Karpas-422 (cell line): ENCODE measurements around the gene ING4. TPM values are rescaled to one million over a fixed set of nuclear protein-coding genes. Genes with fewer than 3 reads are reported as not detected.

Source experiments
- DNase-seq: peaks from one replicate; pipeline ENCODE4 v3.0.0-alpha.2; 2015
- H2AFZ ChIP-seq: fragments of 200-600 bp; sonication (generic); 2 replicates; pipeline ENCODE4 v1.6.1; 2014; ENCODE audit warnings: antibody characterized with exemption, low read length, mixed read lengths
- H3K27ac ChIP-seq: fragments of 200-600 bp; sonication (generic); 2 replicates; pipeline ENCODE4 v1.5.1; 2014; ENCODE audit warnings: mild to moderate bottlenecking, low read length, moderate library complexity
- H3K27me3 ChIP-seq: fragments of 200-600 bp; sonication (generic); 2 replicates; pipeline ENCODE4 v1.6.1; 2014; ENCODE audit warnings: low read length, mixed read lengths
- H3K36me3 ChIP-seq: fragments of 200-600 bp; sonication (generic); 2 replicates; pipeline ENCODE4 v1.6.1; 2014; ENCODE audit warnings: low read length, mixed read lengths; ENCODE audit not compliant: insufficient read depth
- H3K4me1 ChIP-seq: fragments of 200-600 bp; sonication (generic); 2 replicates; pipeline ENCODE4 v1.6.1; 2014; ENCODE audit warnings: mild to moderate bottlenecking, low read length, mixed read lengths
- H3K4me2 ChIP-seq: fragments of 200-600 bp; sonication (generic); 2 replicates; pipeline ENCODE4 v1.6.1; 2014; ENCODE audit warnings: low read length, low read depth, mild to moderate bottlenecking; ENCODE audit not compliant: poor library complexity, severe bottlenecking
- H3K4me3 ChIP-seq: fragments of 200-600 bp; sonication (generic); 2 replicates; pipeline ENCODE4 v1.5.1; 2014; ENCODE audit warnings: mild to moderate bottlenecking, antibody characterized with exemption, low read length, mixed read lengths
- H3K79me2 ChIP-seq: fragments of 200-600 bp; sonication (generic); 2 replicates; pipeline ENCODE4 v1.6.1; 2014; ENCODE audit warnings: mild to moderate bottlenecking, low read length, mixed read lengths
- H3K9ac ChIP-seq: fragments of 200-600 bp; sonication (generic); 2 replicates; pipeline ENCODE4 v1.6.0; 2014; ENCODE audit warnings: low read length
- H3K9me2 ChIP-seq: fragments of 200-600 bp; sonication (generic), shearing (Covaris generic); replicated peaks from 2 replicates; pipeline ENCODE4 v1.6.0; 2014; ENCODE audit warnings: mild to moderate bottlenecking, low read length, moderate library complexity; ENCODE audit not compliant: insufficient read depth
- H3K9me3 ChIP-seq: fragments of 300-700, 200-600 bp; sonication (generic); 2 replicates; pipeline ENCODE4 v1.6.1; 2014; ENCODE audit warnings: low read length, mixed read lengths
- H4K20me1 ChIP-seq: fragments of 200-600 bp; sonication (generic); 2 replicates; pipeline ENCODE4 v1.6.1; 2014; ENCODE audit warnings: mild to moderate bottlenecking, antibody characterized with exemption, low read length, low read depth; ENCODE audit not compliant: insufficient read depth
- total RNA-seq: library from RNA; depleted of rRNA; stranded (reverse); fragments of >200 nt; shearing (Covaris generic); gene quantifications from 2 replicates; pipeline ENCODE4 v1.2.3, GENCODE V29; 2014; ENCODE audit warnings: low replicate concordance

The ING4 gene
- total RNA-seq, 1 experiment from 2014 or later = 40.1 TPM

DNA sequence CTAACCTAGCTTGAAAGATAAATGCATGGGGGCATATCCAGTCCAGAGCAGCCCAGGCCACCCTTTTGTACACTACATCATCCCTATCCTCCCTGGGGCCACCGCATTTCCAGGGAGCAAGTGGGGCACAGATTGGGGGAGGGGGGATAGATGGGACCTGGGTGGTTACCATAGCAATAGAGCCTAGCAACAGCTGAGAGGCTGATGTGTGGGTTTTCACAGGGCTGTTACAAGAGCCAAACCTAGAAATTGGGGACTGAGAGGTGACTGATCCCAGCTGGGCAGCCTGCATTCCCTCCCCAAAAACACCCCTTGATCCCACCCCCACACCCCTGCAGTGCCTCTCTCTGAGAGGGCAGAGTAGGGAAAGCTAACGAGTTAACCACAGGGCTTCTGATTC is 30.0 kb upstream of the ING4 start:
- DNase-seq = no peak
- Histone ChIP-seq H3K9me3 (no peaks in the 10 kb centered on the region), H3K27ac (no peak overlapping the region), H3K27me3 (no peaks in the 10 kb centered on the region), H4K20me1 (no peaks in the 10 kb centered on the region), H3K79me2 (peaks cover 25% of the 10 kb centered on the region), H3K4me3 (no peak overlapping the region), H3K4me1 (peaks cover 61% of the 10 kb centered on the region), H3K9ac (no peak overlapping the region), H3K9me2 (no peaks in the 10 kb centered on the region), H3K36me3 (no peaks in the 10 kb centered on the region), H3K4me2 (no peak overlapping the region), H2AFZ (no peak overlapping the region)

DNA sequence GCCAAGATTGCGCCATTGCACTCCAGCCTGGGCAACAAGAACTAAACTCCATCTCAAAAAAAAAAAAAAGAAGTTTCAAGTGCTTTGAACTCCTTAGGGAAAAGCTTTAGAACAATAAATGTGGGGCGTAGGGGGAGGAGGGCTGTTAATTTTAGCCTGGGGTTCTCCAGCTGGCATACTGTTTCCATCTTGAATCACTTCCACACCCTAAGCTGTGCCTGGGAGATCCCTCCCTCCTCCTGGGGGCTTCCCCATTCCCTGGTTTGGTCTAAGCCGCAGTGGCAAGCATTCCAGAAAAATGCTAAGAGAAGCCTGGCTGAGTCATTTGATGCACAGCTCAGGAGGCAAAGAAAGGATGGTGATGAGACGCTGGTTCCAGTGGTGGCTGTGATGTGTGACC is 28.6 kb upstream of the ING4 start:
- Histone ChIP-seq H3K4me2 (peak overlapping the region; percentile 93), H4K20me1 (no peaks in the 10 kb centered on the region), H3K9me2 (no peaks in the 10 kb centered on the region), H2AFZ (no peak overlapping the region), H3K36me3 (peaks cover 5% of the 10 kb centered on the region; the same call in 1 of the 2 replicates), H3K4me1 (peaks cover 59% of the 10 kb centered on the region), H3K27me3 (no peaks in the 10 kb centered on the region), H3K9me3 (no peaks in the 10 kb centered on the region), H3K79me2 (peaks cover 39% of the 10 kb centered on the region), H3K4me3 (no peak overlapping the region), H3K27ac (no peak overlapping the region), H3K9ac (no peak overlapping the region)
- DNase-seq = no peak

DNA sequence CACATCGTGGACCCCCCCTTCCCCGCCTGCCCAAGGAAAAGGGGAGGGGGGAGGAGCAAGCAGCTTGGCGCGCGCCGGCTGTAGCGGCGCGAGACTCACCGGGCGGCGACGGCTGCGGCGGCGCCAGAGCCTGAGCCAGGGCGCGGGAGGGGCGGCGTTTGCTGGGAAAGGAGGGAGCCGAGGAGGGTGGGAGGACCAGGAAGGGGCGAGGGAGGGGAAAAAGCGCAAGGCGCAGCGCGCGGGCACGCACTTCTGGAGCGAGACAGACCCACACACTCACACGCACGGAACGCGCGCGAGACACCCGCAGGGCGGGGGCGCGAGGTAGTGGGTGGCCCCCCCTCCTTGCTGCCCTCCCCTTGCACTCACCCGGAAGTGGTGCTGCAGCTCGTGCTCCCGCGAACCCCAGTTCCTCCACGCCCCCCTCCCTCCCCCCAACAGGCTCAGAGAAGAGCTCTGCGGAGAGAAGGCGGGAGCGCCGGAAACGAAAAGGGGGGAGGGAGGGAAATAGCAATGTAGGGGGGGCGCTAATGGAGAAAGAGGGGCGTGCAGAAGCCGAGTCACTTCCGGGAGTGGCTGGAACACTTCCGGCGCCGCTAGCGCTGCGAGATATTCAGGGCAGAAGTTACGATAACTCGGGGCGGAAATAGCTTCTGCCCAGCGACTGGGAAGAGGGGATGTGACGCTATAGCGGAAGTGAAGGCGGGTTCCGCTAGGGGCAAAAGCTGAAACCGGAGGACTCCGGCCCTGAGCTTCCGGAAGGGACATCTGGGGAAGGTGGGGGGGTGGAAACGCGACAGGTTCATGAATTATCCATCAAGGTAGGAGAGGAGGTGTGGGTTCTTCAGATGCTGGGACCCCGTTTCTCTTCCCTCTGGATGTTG is 26.3 kb upstream of the ING4 start, which contains the start of gene ZNF384:
TSS of gene ZNF384 (minus strand) at position 377 of the 884 bp plus-strand sequence. CDS start 9,855 bp downstream, outside the sequence.
- peak within 1 kb of the TSS; percentile 90 for H3K27ac ChIP-seq
- H3K4me2 ChIP-seq = peak within 1 kb of the TSS; percentile 100
- H4K20me1 ChIP-seq = no peaks in the 10 kb centered on the region
- H3K9me3 ChIP-seq = no peaks in the 10 kb centered on the region
- peak; percentile 99 for DNase-seq
- peak within 1 kb of the TSS; percentile 99 for H3K9ac ChIP-seq
- H3K79me2 ChIP-seq = peaks cover 62% of the 10 kb centered on the region
- no peaks in the 10 kb centered on the region for H3K27me3 ChIP-seq
- H2AFZ ChIP-seq = peak within 1 kb of the TSS; percentile 57; the same call in 1 of the 2 replicates
- H3K36me3 ChIP-seq = peaks cover 13% of the 10 kb centered on the region
- no peaks in the 10 kb centered on the region for H3K9me2 ChIP-seq
- H3K4me3 ChIP-seq = peak within 1 kb of the TSS; percentile 86
- H3K4me1 ChIP-seq = peaks cover 37% of the 10 kb centered on the region

DNA sequence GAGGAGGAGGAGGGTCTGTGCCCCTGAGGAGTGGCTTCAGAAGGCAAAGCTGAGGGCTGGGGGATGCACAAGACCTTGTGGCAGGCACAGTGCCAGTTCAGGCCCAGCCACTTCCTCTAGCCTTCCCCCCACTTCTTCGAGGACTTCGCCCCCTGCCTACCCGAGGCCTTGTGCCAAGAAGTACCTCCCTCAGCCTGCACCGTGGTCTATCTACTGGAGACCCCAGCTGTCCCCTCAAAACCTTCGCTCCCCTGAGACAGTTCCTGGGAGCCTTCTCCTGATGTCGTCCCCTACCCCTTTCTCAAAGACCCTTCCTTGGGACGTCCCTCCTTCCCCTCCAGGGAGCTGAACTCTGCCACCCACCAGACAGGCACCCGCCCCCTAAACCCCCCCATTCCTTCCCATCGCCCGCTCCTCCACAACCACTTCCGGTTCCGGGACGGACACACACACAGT is 25.7 kb upstream of the ING4 start:
- Histone ChIP-seq H3K27me3 (no peaks in the 10 kb centered on the region), H3K9me2 (no peaks in the 10 kb centered on the region), H3K9me3 (no peaks in the 10 kb centered on the region), H2AFZ (0 out of 2 replicates have a peak overlapping the region, but pooled peaks have one; percentile 53), H3K4me2 (peak overlapping the region; percentile 100), H3K9ac (peak overlapping the region; percentile 99), H3K27ac (peak overlapping the region; percentile 90), H3K4me1 (peaks cover 36% of the 10 kb centered on the region), H4K20me1 (no peaks in the 10 kb centered on the region), H3K36me3 (peaks cover 18% of the 10 kb centered on the region), H3K4me3 (peak overlapping the region; percentile 86), H3K79me2 (peaks cover 68% of the 10 kb centered on the region)
- DNase-seq = peak; percentile 73

DNA sequence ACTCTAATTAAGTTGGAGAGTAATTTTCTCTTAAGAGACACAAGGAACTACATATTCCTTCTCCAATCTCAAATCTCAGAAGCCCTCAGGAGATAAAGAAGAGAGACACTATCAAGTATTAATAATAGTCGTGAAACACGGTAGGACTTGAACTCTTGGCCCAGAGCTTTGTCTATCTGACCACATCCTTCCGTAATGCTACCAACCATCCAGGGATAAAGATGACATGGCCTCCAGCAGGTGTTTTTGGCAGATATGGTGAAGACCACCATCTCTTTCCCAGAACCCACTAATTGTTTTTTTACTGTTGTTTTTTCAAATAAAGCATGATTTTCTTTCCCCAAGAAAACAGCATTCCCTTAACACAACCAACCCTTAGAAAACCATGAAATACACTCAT is 22.9 kb upstream of the ING4 start:
- H4K20me1 ChIP-seq = no peaks in the 10 kb centered on the region
- H2AFZ ChIP-seq = no peak overlapping the region
- H3K4me1 ChIP-seq = peaks cover 26% of the 10 kb centered on the region
- DNase-seq = no peak
- H3K27ac ChIP-seq = no peak overlapping the region
- H3K9ac ChIP-seq = no peak overlapping the region
- H3K36me3 ChIP-seq = peaks cover 25% of the 10 kb centered on the region
- H3K4me2 ChIP-seq = no peak overlapping the region
- no peak overlapping the region for H3K4me3 ChIP-seq
- no peaks in the 10 kb centered on the region for H3K9me2 ChIP-seq
- H3K79me2 ChIP-seq = peaks cover 90% of the 10 kb centered on the region
- no peaks in the 10 kb centered on the region for H3K27me3 ChIP-seq
- no peaks in the 10 kb centered on the region for H3K9me3 ChIP-seq

DNA sequence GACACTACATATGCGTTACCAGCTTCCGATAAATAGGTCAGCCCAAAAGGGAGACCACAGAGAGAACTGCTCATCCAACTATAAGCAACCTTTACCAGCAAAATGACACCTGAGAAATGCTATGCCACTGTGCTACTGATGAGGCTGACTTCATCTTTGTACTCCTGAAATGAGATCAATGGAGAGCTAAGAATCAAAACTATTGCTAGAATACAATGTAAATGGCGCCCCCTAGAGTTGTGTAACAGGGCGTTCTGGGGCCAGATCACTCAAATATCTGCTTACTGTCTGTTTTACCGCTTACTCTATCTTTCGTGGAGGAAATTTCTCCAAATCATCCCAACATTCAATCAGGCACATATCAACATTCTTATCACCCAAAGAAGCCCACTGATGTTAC is 21.7 kb upstream of the ING4 start:
- Histone ChIP-seq H3K27ac (no peak overlapping the region), H3K4me1 (peaks cover 19% of the 10 kb centered on the region), H3K79me2 (peaks cover 91% of the 10 kb centered on the region), H4K20me1 (no peaks in the 10 kb centered on the region), H3K9me2 (no peaks in the 10 kb centered on the region), H3K9ac (no peak overlapping the region), H3K4me2 (no peak overlapping the region), H3K36me3 (peaks cover 26% of the 10 kb centered on the region), H2AFZ (no peak overlapping the region), H3K27me3 (no peaks in the 10 kb centered on the region), H3K9me3 (no peaks in the 10 kb centered on the region), H3K4me3 (no peak overlapping the region)
- peak; percentile 81 for DNase-seq

DNA sequence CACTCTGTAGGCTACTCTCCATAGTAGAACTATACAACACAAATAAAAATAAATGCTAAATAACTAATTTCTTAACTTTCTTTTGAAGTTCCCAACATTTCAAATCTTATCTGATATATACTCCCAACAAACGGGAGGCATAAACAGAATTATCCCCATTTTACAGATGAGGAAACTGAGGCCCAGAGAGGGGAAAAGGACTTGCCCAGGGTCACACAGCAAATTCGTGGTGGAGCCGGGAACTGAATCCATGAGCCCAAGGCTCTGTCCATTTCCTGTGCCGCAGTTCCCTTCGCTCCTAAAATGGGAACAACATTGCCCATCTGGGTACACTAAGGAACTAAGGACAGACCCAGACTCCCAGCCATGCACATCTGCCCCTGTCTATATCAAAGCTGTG is 14.0 kb upstream of the ING4 start:
- no peak overlapping the region for H3K9ac ChIP-seq
- no peaks in the 10 kb centered on the region for H4K20me1 ChIP-seq
- no peak overlapping the region for H3K4me2 ChIP-seq
- H3K36me3 ChIP-seq = peaks cover 58% of the 10 kb centered on the region
- no peaks in the 10 kb centered on the region for H3K9me3 ChIP-seq
- no peak overlapping the region for H3K4me3 ChIP-seq
- H3K9me2 ChIP-seq = no peaks in the 10 kb centered on the region
- H3K27ac ChIP-seq = no peak overlapping the region
- peaks cover 54% of the 10 kb centered on the region for H3K79me2 ChIP-seq
- DNase-seq = no peak
- H3K27me3 ChIP-seq = no peaks in the 10 kb centered on the region
- peaks cover 14% of the 10 kb centered on the region for H3K4me1 ChIP-seq
- H2AFZ ChIP-seq = no peak overlapping the region

DNA sequence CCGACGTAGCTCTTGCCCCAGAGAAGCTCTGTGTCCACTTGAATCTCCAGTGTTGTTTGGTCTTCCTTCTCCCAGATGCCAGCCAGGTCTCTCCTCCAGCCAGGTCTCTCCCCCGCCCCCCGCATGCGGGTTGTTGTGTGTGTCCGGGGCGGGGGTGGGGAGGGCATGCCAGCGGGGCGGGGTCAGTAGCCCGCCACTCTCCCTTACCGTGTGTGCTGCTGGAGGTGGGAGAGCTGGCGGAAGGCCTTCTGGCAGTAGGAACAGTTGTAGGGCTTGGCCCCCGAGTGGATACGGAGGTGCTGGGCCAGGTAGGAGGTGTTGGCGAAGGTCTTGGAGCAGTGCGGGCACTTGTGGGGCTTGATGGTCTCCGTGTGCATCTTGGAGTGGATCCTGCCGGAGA is 9.2 kb upstream of the ING4 start:
- H3K9me3 ChIP-seq = no peaks in the 10 kb centered on the region
- peaks cover 14% of the 10 kb centered on the region for H3K79me2 ChIP-seq
- H3K4me1 ChIP-seq = peaks cover under 1% of the 10 kb centered on the region
- no peak overlapping the region for H3K9ac ChIP-seq
- no peak overlapping the region for H3K4me2 ChIP-seq
- no peak overlapping the region for H3K4me3 ChIP-seq
- H2AFZ ChIP-seq = no peak overlapping the region
- no peak for DNase-seq
- no peak overlapping the region for H3K27ac ChIP-seq
- H4K20me1 ChIP-seq = no peaks in the 10 kb centered on the region
- H3K36me3 ChIP-seq = peaks cover 77% of the 10 kb centered on the region
- H3K9me2 ChIP-seq = no peaks in the 10 kb centered on the region
- H3K27me3 ChIP-seq = no peaks in the 10 kb centered on the region
